Retinal pigment epithelial cell (primary cell): Measurements from ENCODE around the gene SPATA32.
"Not testable (repeated sequence)": the region's sequence is repeated elsewhere in the genome, so short reads cannot be mapped to it uniquely, and the experiment has no call there.

Experiments
- DNase-seq: peaks from one replicate; pipeline ENCODE4 v3.0.0-alpha.2; 2010; ENCODE audit warnings: low read depth
- H3K4me3 ChIP-seq: 2 replicates; pipeline ENCODE4 v1.5.1; 2011; ENCODE audit warnings: mild to moderate bottlenecking, low read length, control low read depth, moderate library complexity
- CTCF ChIP-seq: conservative IDR thresholded peaks from 2 replicates; pipeline ENCODE4 v1.5.1; 2011; ENCODE audit warnings: low read depth, low read length, control low read depth, inconsistent platforms

Gene SPATA32

DNA sequence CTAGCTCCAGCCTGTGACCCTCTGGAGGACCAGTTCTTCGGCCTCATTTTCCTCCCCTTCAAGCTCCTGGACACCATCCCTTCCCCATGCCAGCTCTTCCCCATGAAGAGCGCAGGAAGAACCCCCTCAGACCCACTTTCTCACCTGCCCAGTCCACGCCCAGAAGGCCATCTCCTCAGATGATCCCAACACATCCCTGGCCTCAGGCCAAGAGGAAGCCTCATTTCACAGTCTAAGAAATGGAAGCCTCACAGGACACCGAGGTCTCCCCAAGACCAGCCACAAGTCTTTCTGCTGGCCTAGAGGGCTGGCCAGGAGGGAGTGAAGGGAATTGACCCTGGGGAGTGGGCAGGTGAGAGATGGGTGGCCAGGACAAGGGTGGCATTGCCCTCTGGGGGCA is 8.0 kb downstream of the SPATA32 start:
- H3K4me3 ChIP-seq, result no peak overlapping the region
- TF ChIP-seq CTCF, result no peak
- no peak for DNase-seq

GRCh38 chr17:45253237-45253636 is 8.7 kb downstream of the SPATA32 start:
- not testable (repeated sequence) for DNase-seq, H3K4me3 ChIP-seq

GRCh38 chr17:45251931-45252330 is 10.0 kb downstream of the SPATA32 start:
- DNase-seq, result no peak
- TF ChIP-seq CTCF, result no peak
- H3K4me3 ChIP-seq, result no peak overlapping the region

GRCh38 chr17:45248132-45248957 is 13.5 kb downstream of the SPATA32 start:
- TF ChIP-seq CTCF, result no peak
- peak overlapping the region; percentile 62 for H3K4me3 ChIP-seq
- no peak for DNase-seq

GRCh38 chr17:45247429-45248131 is 14.3 kb downstream of the SPATA32 start:
- DNase-seq, result peak; percentile 39
- TF ChIP-seq CTCF, result no peak
- H3K4me3 ChIP-seq, result peak overlapping the region; percentile 62

GRCh38 chr17:45246861-45247428 is 14.9 kb downstream of the SPATA32 start:
- DNase-seq, result no peak
- TF ChIP-seq CTCF, result peak; percentile 63
- H3K4me3 ChIP-seq, result peak overlapping the region; percentile 62

GRCh38 chr17:45246338-45246737 is 15.6 kb downstream of the SPATA32 start:
- TF ChIP-seq CTCF, result no peak
- peak overlapping the region; percentile 62 for H3K4me3 ChIP-seq
- DNase-seq, result no peak
